SJCRH30 (cell line): ENCODE data around the gene SDC4. TPM values are rescaled to one million over a fixed set of nuclear protein-coding genes. Genes with fewer than 3 reads are reported as not detected.

ENCODE experiments used
- DNase-seq, 2 experiments: peaks; one replicate each; pipeline ENCODE4 v3.0.0-alpha.2; 2015 to 2020
- H3K27ac ChIP-seq: fragments of 250-450 bp; sonication (Bioruptor Pico); 2 replicates; pipeline ENCODE4 v1.5.1; 2020; ENCODE audit warnings: mild to moderate bottlenecking, moderate library complexity
- H3K27me3 ChIP-seq: fragments of 250-450 bp; sonication (Bioruptor Pico); 2 replicates; pipeline ENCODE4 v1.5.1; 2020; ENCODE audit warnings: mild to moderate bottlenecking, moderate library complexity
- H3K36me3 ChIP-seq: fragments of 250-450 bp; sonication (Bioruptor Pico); 2 replicates; pipeline ENCODE4 v1.5.1; 2020; ENCODE audit warnings: mild to moderate bottlenecking, moderate library complexity
- H3K4me1 ChIP-seq: fragments of 250-450 bp; sonication (Bioruptor Pico); 2 replicates; pipeline ENCODE4 v1.5.1; 2020; ENCODE audit warnings: mild to moderate bottlenecking, moderate library complexity
- H3K4me3 ChIP-seq: fragments of 250-450 bp; sonication (Bioruptor Pico); 2 replicates; pipeline ENCODE4 v1.5.1; 2020; ENCODE audit warnings: mild to moderate bottlenecking, moderate library complexity
- H3K9me3 ChIP-seq: fragments of 250-450 bp; sonication (Bioruptor Pico); replicated peaks from 2 replicates; pipeline ENCODE4 v1.5.1; 2020; ENCODE audit warnings: mild to moderate bottlenecking, moderate library complexity
- total RNA-seq: library from RNA; depleted of rRNA; stranded (reverse); fragments of >200 nt; shearing (Covaris generic); gene quantifications from 2 replicates; pipeline ENCODE4 v1.2.3, GENCODE V29; 2014; rRNA removed

The SDC4 gene
- total RNA-seq, 1 experiment from 2014 or later: 48.7 TPM

DNA sequence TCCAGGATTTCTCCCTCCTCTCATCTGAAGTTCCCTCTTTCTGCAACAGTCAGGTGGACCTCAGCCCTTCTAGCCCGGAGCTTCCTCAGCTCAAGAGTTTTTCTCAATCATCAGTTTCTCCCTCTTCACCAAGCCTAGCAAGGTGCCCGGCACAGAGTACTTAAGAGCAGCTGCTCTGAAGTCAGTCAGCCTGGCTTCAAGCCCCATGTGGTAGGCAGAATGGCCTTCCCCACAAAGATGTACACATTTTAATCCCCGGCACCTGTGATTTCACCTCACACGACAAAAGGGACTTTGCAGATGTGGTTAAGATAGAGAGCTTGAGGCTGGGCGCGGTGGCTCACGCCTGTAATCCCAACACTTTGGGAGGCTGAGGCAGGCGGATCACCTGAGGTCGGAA lies 56.7 kb downstream of the SDC4 start:
- no peaks in the 10 kb centered on the region; the same call in 1 of the 2 replicates for H3K4me1 ChIP-seq
- no peak overlapping the region for H3K4me3 ChIP-seq
- peak; percentile 61 to 66 for DNase-seq
- peaks cover 22% of the 10 kb centered on the region for H3K27me3 ChIP-seq
- no peak overlapping the region for H3K27ac ChIP-seq
- no peaks in the 10 kb centered on the region for H3K9me3 ChIP-seq
- no peaks in the 10 kb centered on the region for H3K36me3 ChIP-seq

- Histone ChIP-seq H3K4me3 (no peak overlapping the region), H3K9me3 (no peaks in the 10 kb centered on the region), H3K36me3 (no peaks in the 10 kb centered on the region), H3K4me1 (no peaks in the 10 kb centered on the region; the same call in 1 of the 2 replicates), H3K27me3 (peaks cover 22% of the 10 kb centered on the region), H3K27ac (no peak overlapping the region)
- peak; percentile 79 to 96 for DNase-seq
Measured at GRCh38 chr20:45290677-45291355, 57.4 kb downstream of the SDC4 start.

DNA sequence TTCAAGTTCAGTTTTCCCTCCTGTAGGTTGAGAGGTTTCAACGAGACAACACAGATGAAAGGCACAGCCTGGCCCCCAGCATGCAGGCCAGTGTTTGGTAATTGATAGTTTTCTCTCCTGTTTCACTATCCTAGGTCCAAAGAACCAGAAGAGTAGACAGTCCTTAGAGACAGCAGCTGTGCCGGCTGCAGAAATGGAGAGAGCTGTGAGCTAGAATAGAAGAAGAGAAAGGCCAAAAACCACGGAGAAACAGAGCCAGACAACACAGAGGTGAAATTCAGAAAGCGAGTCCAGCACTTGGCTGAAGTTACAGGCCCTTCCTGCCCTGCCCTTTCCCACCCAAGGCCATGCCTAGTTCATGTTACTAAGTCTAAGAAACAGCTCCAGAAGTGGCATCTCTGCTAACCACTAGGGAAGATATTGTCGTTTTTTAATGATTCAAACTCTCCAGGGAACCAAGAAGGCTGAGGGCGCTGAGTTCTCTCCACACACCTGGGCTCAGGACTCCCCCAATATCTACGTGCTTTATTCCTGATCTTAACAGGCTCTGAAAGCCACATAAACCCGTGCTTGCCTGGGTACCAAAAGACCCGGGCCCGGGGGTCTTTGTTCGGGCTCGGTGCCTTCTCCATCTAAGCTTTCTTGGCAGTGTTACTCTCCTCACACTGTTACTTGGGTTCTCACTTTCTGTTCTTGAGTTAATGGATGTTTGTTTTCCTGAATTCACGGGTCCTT lies 58.1 kb downstream of the SDC4 start:
- H3K36me3 ChIP-seq: no peaks in the 10 kb centered on the region
- H3K4me3 ChIP-seq: no peak overlapping the region
- no peaks in the 10 kb centered on the region; the same call in 1 of the 2 replicates for H3K4me1 ChIP-seq
- H3K9me3 ChIP-seq: no peaks in the 10 kb centered on the region
- no peak for DNase-seq
- H3K27ac ChIP-seq: no peak overlapping the region
- H3K27me3 ChIP-seq: peaks cover 22% of the 10 kb centered on the region

DNA sequence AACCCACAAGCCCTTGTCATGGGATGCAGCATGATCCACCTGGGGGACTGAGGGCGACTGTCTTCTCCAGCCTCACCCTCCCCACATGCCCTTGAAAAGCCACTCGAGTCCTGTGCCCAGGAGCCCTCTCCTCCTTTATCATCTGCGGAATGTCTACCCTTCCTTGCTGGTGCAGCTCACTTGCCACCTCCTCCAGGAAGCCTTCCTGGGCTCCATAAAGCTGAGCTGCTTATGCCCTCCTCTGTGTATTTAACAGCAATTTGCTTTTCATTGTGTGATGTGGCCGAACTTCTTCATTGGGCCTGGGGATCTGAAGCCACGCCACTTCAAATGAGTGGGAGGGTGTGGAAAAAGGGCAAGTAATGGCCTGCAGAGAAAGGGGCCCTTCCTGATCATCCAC lies 59.4 kb downstream of the SDC4 start:
- DNase-seq: no peak
- H3K27me3 ChIP-seq: peaks cover 22% of the 10 kb centered on the region
- no peaks in the 10 kb centered on the region for H3K36me3 ChIP-seq
- no peak overlapping the region for H3K4me3 ChIP-seq
- H3K4me1 ChIP-seq: no peaks in the 10 kb centered on the region; the same call in 1 of the 2 replicates
- H3K9me3 ChIP-seq: no peaks in the 10 kb centered on the region
- H3K27ac ChIP-seq: no peak overlapping the region

- Histone ChIP-seq H3K27ac (no peak overlapping the region), H3K4me1 (no peaks in the 10 kb centered on the region; the same call in 1 of the 2 replicates), H3K27me3 (peaks cover 23% of the 10 kb centered on the region), H3K4me3 (no peak overlapping the region), H3K9me3 (no peaks in the 10 kb centered on the region), H3K36me3 (no peaks in the 10 kb centered on the region)
- DNase-seq: no peak
Measured at GRCh38 chr20:45288376-45288775, 59.8 kb downstream of the SDC4 start.

GRCh38 chr20:45283551-45284057 lies 64.6 kb downstream of the SDC4 start:
- no peak for DNase-seq
- H3K4me1 ChIP-seq: no peaks in the 10 kb centered on the region
- H3K27me3 ChIP-seq: peaks cover 22% of the 10 kb centered on the region

DNA sequence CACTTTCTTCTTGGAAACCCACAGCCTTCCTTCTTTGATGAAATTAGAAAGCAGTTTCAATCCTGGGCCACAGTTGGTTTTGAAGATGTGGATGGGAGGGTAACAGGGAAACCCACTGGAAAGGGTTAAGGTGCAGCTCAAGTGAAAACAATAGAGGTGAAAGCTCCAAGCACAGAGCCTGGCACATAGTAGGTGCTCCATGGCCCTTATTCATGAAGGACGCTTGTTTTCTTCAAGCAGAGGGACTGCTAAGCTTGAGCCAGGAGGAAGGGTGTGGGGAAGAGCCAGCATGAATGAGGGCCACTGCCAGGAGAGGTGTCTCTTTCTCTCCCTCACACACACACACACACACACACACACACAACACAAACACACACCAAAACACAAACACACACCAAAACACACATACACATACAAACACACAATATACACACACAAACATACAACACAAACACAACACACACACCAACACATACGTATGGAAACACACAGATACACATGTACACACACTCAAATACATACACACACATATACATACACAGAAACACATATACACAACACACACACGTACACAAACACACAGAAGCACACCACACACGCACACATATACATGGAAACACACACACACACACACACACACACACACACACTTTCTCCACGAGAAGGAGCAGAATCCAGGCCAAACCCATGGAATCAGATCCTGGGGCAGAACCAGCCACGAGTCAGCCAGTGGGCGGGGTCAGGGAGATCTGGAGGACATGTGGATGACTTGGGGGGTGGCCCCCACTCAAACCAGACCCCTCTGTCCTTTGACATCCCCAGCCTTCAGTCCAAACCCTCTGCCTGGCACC lies 65.3 kb downstream of the SDC4 start:
- no peak overlapping the region for H3K27ac ChIP-seq
- H3K4me3 ChIP-seq: no peak overlapping the region
- no peaks in the 10 kb centered on the region for H3K4me1 ChIP-seq
- no peaks in the 10 kb centered on the region for H3K9me3 ChIP-seq
- H3K27me3 ChIP-seq: peaks cover 21% of the 10 kb centered on the region
- no peaks in the 10 kb centered on the region for H3K36me3 ChIP-seq
- DNase-seq: no peak

More at GRCh38 chr20:45283551-45284057, 64.6 kb downstream of the SDC4 start:
- Histone ChIP-seq H3K4me3 (no peak overlapping the region), H3K9me3 (no peaks in the 10 kb centered on the region), H3K27ac (no peak overlapping the region), H3K36me3 (no peaks in the 10 kb centered on the region)

DNA sequence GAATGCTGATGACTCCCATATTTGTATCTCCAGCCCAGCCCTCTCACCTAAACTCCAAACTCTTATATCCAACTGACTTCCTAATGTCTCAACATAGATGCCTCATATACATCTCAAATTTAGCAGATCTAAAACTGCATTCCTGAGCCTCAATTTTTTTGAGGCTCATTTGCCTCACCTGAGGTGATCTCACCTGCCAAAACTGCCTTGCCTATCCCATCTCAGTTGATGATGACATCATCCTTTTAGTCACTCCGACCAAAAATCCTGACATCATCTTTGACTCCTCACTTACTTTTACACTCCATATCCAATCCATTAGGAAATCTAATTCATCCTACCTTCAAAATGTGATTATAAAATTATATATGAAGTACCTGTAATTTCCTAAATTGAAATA lies 68.2 kb downstream of the SDC4 start:
- Histone ChIP-seq H3K27me3 (peaks cover 12% of the 10 kb centered on the region), H3K4me3 (no peak overlapping the region), H3K36me3 (no peaks in the 10 kb centered on the region), H3K4me1 (no peaks in the 10 kb centered on the region), H3K9me3 (no peaks in the 10 kb centered on the region), H3K27ac (no peak overlapping the region)
- no peak for DNase-seq

- H3K4me3 ChIP-seq: no peak overlapping the region
- no peak overlapping the region for H3K27ac ChIP-seq
- 0 out of 2 replicates have a peak, but pooled peaks cover 3% of the 10 kb centered on the region for H3K9me3 ChIP-seq
- H3K36me3 ChIP-seq: no peaks in the 10 kb centered on the region
- H3K4me1 ChIP-seq: no peaks in the 10 kb centered on the region
- DNase-seq: no peak
- peaks cover 24% of the 10 kb centered on the region for H3K27me3 ChIP-seq
Measured at GRCh38 chr20:45275338-45275737, 72.9 kb downstream of the SDC4 start.

Other genes with a start within 250 kb of the SDC4 start
- gene KCNS1, start 247.3 kb downstream of the SDC4 start, total RNA-seq: not detected in 2 replicates
- not detected in 2 replicates for gene WFDC5, start 233.2 kb downstream of the SDC4 start, total RNA-seq
- gene WFDC12, start 224.0 kb downstream of the SDC4 start, total RNA-seq: not detected in 2 replicates
- not detected in 2 replicates for gene PI3, start 173.5 kb downstream of the SDC4 start, total RNA-seq
- gene SEMG1, start 141.4 kb downstream of the SDC4 start, total RNA-seq: not detected in 2 replicates
- gene SEMG2, start 127.1 kb downstream of the SDC4 start, total RNA-seq: not detected in 2 replicates
- gene SLPI, start 93.9 kb downstream of the SDC4 start, total RNA-seq: not detected in 2 replicates
- gene RBPJL, start 41.6 kb downstream of the SDC4 start, total RNA-seq: not detected in 2 replicates
- 0.18 TPM in 1 of 2 replicates, not detected in the other for gene MATN4, start 40.1 kb downstream of the SDC4 start, total RNA-seq
- gene SYS1, start 14.7 kb upstream of the SDC4 start, total RNA-seq: 24.2 and 27.8 TPM in 2 replicates
- not detected in 2 replicates for gene TP53TG5, start 29.9 kb upstream of the SDC4 start, total RNA-seq
- 5.2 and 8.1 TPM in 2 replicates for gene DBNDD2, start 59.9 kb upstream of the SDC4 start, total RNA-seq
- gene PIGT, start 67.7 kb upstream of the SDC4 start, total RNA-seq: 106 and 110 TPM in 2 replicates
- gene WFDC2, start 121.3 kb upstream of the SDC4 start, total RNA-seq: 5.0 and 6.6 TPM in 2 replicates
- not detected in 2 replicates for gene SPINT3, start 167.2 kb upstream of the SDC4 start, total RNA-seq
- gene WFDC6, start 191.1 kb upstream of the SDC4 start, total RNA-seq: not detected in 2 replicates
- gene EPPIN, start 199.0 kb upstream of the SDC4 start, total RNA-seq: not detected in 2 replicates
- gene WFDC8, start 230.9 kb upstream of the SDC4 start, total RNA-seq: not detected in 2 replicates